Measurements from ENCODE around the gene MIPEP. TPM values are rescaled to one million over a fixed set of nuclear protein-coding genes. Genes with fewer than 3 reads are reported as not detected.

The MIPEP gene
- total and polyA plus RNA-seq, 2 experiments from 2014 or later, result 17.1 to 19.8 TPM

DNA sequence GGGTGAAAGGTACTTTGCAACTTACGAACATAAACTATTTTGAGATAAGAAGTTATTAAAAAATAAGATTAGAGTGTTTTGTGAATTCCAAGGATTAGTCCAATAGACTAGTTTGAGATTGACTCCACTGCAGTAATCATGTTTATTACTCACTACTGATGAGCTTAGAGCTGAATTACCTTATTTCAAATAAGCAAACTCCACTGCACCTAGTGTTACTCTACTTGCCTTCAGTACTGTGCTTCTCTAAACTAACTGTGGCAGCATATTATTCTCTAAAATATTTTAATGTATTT, 111.7 kb downstream of the MIPEP start:
- Histone ChIP-seq H3K27me3 (no peaks in the 10 kb centered on the region), H2AFZ (no peak overlapping the region), H3K9me2 (replicated peaks; ENCODE audit: insufficient read depth) (no peaks in the 10 kb centered on the region), H4K20me1 (ENCODE audit: insufficient read depth, poor library complexity, severe bottlenecking) (no peaks in the 10 kb centered on the region), H3K4me2 (peak overlapping the region; percentile 3), H3K79me2 (no peaks in the 10 kb centered on the region), H3K4me3 (no peak overlapping the region), H3K36me3 (replicated peaks; ENCODE audit: insufficient read depth, low read depth) (no peaks in the 10 kb centered on the region), H3K27ac (peak overlapping the region; percentile 1), H3K9me3 (ENCODE audit: low read depth) (no peaks in the 10 kb centered on the region), H3K4me1 (ENCODE audit: insufficient read depth) (peaks cover 11% of the 10 kb centered on the region)
- 43% methylated on average over 1 of the region's 1 CpG for WGBS (ENCODE audit: low lambda C conversion rate, missing lambda C conversion rate)
- no peak for DNase-seq (ENCODE audit: low spot score)
- TF ChIP-seq EZH2 (IDR thresholded peaks at IDR 0.05; ENCODE audit: borderline replicate concordance) (no peak), EZH2phosphoT487 (IDR thresholded peaks at IDR 0.05; ENCODE audit: low read depth, severe bottlenecking, unreplicated experiment) (no peak), CTCF (IDR thresholded peaks at IDR 0.05; ENCODE audit: poor library complexity) (no peak)

DNA sequence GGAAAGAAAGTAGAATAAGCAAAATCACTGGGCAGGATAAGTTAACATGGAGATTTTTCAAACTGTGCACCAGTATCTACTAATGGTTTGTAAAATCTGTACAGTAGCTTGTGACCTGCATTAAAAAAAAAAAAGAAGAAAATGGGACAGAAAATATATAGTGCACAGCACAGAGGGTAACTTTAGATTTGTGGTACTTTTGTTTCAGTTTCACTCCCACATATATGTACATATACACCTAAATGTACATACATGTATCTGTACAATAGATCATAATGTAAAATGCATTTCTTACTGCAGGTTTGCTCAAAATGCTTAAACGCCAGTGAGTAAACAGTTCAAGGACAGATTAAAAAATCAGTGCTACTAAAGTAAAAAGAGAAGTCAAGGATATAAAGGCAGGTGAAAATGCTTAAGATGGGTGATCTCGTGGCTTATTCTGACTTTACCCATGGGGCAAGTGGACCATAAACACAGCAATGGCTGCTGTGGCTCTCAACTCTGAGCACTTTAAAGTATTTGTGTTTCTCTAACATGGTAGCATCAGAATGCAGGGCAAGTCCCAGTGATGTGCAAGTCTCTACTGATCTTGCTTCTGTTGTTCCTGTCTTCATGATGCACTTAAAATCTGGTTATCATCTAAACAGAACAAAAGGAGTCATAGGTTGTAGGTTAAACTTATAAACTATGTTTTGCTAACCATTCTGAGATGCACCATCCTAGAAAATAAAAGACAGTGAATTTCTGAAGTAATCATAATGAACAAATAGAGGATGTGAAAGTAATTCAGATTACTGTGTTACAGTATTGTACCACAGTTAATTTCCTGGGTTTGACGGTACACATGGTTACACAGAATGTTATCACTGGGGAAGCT, 112.3 kb downstream of the MIPEP start:
- no peak overlapping the region for H3K4me3 ChIP-seq
- no peaks in the 10 kb centered on the region for H3K27me3 ChIP-seq
- peak overlapping the region; percentile 3 for H3K4me2 ChIP-seq
- H3K36me3 ChIP-seq (replicated peaks; ENCODE audit: insufficient read depth, low read depth), result no peaks in the 10 kb centered on the region
- no peak for DNase-seq (ENCODE audit: low spot score)
- no peak for TF ChIP-seq EZH2phosphoT487 (IDR thresholded peaks at IDR 0.05; ENCODE audit: low read depth, severe bottlenecking, unreplicated experiment)
- no peaks in the 10 kb centered on the region for H3K9me3 ChIP-seq (ENCODE audit: low read depth)
- no peaks in the 10 kb centered on the region for H3K79me2 ChIP-seq
- H3K9me2 ChIP-seq (replicated peaks; ENCODE audit: insufficient read depth), result no peaks in the 10 kb centered on the region
- H4K20me1 ChIP-seq (ENCODE audit: insufficient read depth, poor library complexity, severe bottlenecking), result no peaks in the 10 kb centered on the region
- peak overlapping the region; percentile 1 for H3K27ac ChIP-seq
- H2AFZ ChIP-seq, result no peak overlapping the region
- peaks cover 11% of the 10 kb centered on the region for H3K4me1 ChIP-seq (ENCODE audit: insufficient read depth)
- 74% methylated on average over 3 of the region's 3 CpGs for WGBS (ENCODE audit: low lambda C conversion rate, missing lambda C conversion rate)

GRCh38 chr13:23772717-23773116, 116.5 kb downstream of the MIPEP start:
- peak overlapping the region; percentile 39 for H3K27ac ChIP-seq
- TF ChIP-seq EZH2phosphoT487 (IDR thresholded peaks at IDR 0.05; ENCODE audit: low read depth, severe bottlenecking, unreplicated experiment) (no peak), CTCF (IDR thresholded peaks at IDR 0.05; ENCODE audit: poor library complexity) (no peak), EZH2 (IDR thresholded peaks at IDR 0.05; ENCODE audit: borderline replicate concordance) (no peak)
- no peaks in the 10 kb centered on the region for H3K79me2 ChIP-seq
- H3K4me1 ChIP-seq (ENCODE audit: insufficient read depth), result peaks cover 12% of the 10 kb centered on the region
- no peaks in the 10 kb centered on the region for H3K27me3 ChIP-seq
- H3K4me2 ChIP-seq, result no peak overlapping the region
- no peaks in the 10 kb centered on the region for H3K9me2 ChIP-seq (replicated peaks; ENCODE audit: insufficient read depth)
- H3K36me3 ChIP-seq (replicated peaks; ENCODE audit: insufficient read depth, low read depth), result no peaks in the 10 kb centered on the region
- no peaks in the 10 kb centered on the region for H3K9me3 ChIP-seq (ENCODE audit: low read depth)
- 47% methylated on average over 2 of the region's 2 CpGs for WGBS (ENCODE audit: low lambda C conversion rate, missing lambda C conversion rate)
- no peak for DNase-seq (ENCODE audit: low spot score)
- H3K4me3 ChIP-seq, result no peak overlapping the region
- no peaks in the 10 kb centered on the region for H4K20me1 ChIP-seq (ENCODE audit: insufficient read depth, poor library complexity, severe bottlenecking)
- no peak overlapping the region for H2AFZ ChIP-seq

DNA sequence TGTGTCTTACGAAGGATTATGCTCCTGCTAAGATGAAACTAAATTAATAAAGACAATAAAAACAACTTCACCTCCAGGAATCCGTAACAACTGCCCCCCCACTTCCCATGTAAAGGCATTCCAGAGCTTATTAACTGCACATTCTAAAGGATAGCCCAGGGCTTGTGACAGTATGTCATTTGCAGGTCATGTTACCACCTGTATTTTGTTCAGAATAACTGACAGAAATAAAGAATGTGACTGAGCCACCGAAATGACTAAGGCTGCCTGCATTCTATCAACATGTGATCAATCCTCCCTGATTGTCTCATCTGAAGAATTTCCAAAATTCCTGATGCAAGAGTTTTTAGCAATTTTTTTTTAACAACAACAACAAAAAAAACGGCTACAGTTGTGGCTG, 117.2 kb downstream of the MIPEP start:
- TF ChIP-seq CTCF (IDR thresholded peaks at IDR 0.05; ENCODE audit: poor library complexity) (no peak), EZH2 (IDR thresholded peaks at IDR 0.05; ENCODE audit: borderline replicate concordance) (no peak), EZH2phosphoT487 (IDR thresholded peaks at IDR 0.05; ENCODE audit: low read depth, severe bottlenecking, unreplicated experiment) (no peak)

More for the DNA sequence above, 117.2 kb downstream of the MIPEP start:
- WGBS (ENCODE audit: low lambda C conversion rate, missing lambda C conversion rate), result 64% methylated on average over 4 of the region's 4 CpGs
- DNase-seq (ENCODE audit: low spot score), result no peak
- H2AFZ ChIP-seq, result no peak overlapping the region
- no peaks in the 10 kb centered on the region for H3K27me3 ChIP-seq
- H3K36me3 ChIP-seq (replicated peaks; ENCODE audit: insufficient read depth, low read depth), result no peaks in the 10 kb centered on the region
- H3K4me3 ChIP-seq, result no peak overlapping the region
- H4K20me1 ChIP-seq (ENCODE audit: insufficient read depth, poor library complexity, severe bottlenecking), result no peaks in the 10 kb centered on the region
- H3K79me2 ChIP-seq, result no peaks in the 10 kb centered on the region
- no peak overlapping the region for H3K4me2 ChIP-seq
- peak overlapping the region; percentile 58 for H3K27ac ChIP-seq
- peaks cover 4% of the 10 kb centered on the region for H3K4me1 ChIP-seq (ENCODE audit: insufficient read depth)
- no peaks in the 10 kb centered on the region for H3K9me2 ChIP-seq (replicated peaks; ENCODE audit: insufficient read depth)
- H3K9me3 ChIP-seq (ENCODE audit: low read depth), result no peaks in the 10 kb centered on the region

Measured in hepatocyte (in vitro differentiated cells).